GM18867 (cell line): ENCODE data around the gene MCRIP2.
"Not testable (repeated sequence)": the region's sequence is repeated elsewhere in the genome, so short reads cannot be mapped to it uniquely, and the experiment has no call there.

Experiments
- ATAC-seq: cut with Tn5 transposase; IDR thresholded peaks from one replicate; pipeline ENCODE4 v1.9.1; 2021; ENCODE audit warnings: mild to moderate bottlenecking, moderate library complexity; ENCODE audit not compliant: unreplicated experiment

MCRIP2 gene

DNA sequence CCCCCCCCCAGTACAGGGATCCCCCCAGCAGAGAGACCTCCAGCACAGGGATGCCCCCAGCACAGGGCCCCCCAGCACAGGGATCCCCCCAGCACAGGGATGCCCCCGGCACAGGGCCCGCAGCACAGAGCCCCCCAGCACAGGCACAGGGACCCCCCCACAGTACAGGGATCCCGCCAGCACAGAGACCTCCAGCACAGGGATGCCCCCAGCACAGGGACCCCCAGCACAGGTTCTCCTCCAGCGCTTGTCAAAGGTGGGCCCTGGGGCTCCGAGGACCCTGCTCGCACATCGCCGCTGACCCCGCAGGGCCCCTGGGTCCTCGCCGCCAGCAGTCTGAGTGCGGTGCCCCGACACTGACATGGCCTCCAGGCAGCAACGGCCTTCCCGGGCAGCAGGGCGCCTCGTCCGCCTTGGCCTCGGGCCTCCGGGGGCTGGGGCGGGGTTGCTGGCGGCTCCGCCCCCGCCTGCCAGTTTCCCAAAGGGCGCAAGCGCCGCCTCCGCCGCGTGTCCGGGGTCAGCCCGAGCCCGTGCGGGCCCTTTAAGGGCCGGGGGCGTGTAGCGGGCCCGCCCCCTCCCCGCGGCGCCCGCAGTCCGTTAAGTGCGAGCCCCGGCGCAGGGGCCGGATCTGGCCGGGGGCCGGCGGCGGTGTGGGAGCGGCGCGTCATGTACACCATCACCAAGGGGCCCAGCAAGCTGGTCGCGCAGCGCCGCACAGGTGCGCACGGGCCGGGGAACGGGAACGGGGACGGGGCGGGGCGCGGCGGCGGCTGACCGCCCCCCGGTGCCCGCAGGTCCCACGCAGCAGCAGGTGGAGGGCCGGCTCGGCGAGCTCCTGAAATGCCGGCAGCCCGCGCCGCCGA is at the start of gene MCRIP2:
Gene MCRIP2 (plus strand): TSS at position 503 of the 863 bp plus-strand sequence. CDS start 164 bp downstream, at position 667.
- ATAC-seq, result peak; percentile 45

GRCh38 chr16:591892-592517 is 49.6 kb upstream of the MCRIP2 start:
- ATAC-seq, result no peak

GRCh38 chr16:592518-593306 is 48.9 kb upstream of the MCRIP2 start:
- ATAC-seq, result no peak

DNA sequence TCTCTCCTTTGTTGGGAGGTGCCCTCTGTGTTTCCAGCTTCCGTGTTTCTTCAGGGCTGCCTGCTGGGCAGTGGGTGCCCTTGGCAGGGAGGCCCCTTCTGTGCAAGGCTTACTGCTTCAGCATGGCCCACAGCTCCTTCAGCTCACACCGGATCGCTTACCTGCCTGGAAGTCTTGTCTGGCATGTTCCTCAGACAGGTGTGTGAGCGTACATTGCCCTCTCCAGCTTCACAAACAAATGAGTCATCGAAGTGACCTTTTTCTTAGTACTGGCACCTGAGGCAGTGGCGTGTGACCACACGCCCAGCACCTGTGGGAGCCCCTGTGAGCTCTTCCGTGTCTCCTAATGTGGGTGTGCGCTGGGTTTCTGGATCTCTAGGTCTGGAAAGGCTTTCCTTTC is 48.2 kb upstream of the MCRIP2 start:
- ATAC-seq, result no peak

DNA sequence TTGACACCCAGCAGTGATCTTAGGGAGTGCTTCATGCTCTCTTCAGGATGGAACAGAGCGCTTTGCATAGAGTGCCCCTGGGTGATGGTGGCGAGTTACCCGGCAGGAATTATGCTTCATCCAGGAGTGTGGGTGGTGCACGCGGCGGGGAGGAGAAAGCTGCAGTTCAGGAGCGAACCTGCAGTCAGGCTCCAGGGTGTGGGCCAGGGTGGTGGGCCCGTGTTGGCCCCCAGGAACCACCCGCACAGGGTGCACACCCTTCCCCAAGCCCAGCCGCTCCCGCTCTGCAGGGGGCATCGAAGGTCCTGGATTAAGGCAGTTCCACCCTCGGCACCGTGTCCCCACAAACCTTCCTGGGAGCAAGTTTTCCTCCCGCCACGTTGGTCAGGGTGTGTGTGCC is 47.8 kb upstream of the MCRIP2 start:
- no peak for ATAC-seq

- ATAC-seq, result no peak
Observed at GRCh38 chr16:595094-595528, 46.5 kb upstream of the MCRIP2 start.

DNA sequence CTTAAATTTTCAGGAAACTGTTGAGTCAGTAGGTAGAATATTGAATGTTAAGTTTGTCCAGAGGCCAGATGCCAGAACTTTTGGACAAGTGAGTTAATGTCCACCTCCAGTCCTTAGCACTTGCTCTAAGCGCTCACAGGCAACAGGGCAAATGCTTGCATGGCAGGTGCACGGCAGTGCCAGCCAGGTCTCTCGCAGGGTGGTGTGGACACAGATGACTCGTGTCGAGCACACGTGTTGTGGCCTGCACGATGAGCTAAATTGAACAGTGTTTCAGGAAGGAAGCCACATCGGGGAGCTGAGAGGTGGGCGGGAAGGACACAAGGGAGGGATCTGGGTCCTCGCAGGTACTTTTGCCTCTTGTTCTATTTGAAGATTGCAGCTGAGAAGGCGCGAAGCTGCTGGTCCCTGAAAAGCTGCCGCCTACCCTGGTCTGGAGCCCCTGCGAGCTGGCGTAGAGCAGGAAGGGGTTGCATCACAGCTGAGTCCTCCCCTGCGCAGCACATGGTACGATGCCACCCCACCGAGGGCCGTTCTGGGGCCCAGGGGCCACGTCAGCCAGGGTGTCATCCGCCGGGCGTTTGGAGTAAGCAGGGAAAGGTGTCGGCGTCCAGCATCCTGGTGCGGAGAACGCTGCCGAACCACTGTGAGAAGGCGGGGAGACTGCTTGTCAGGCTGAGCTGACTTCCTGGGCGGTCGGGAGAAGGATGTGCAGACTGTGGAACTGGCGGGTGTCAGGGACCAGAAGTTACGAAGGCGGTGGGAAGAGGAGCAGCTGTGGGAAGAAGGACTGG is 45.5 kb upstream of the MCRIP2 start:
- no peak for ATAC-seq

GRCh38 chr16:596736-597060 is 44.9 kb upstream of the MCRIP2 start:
- no peak for ATAC-seq

DNA sequence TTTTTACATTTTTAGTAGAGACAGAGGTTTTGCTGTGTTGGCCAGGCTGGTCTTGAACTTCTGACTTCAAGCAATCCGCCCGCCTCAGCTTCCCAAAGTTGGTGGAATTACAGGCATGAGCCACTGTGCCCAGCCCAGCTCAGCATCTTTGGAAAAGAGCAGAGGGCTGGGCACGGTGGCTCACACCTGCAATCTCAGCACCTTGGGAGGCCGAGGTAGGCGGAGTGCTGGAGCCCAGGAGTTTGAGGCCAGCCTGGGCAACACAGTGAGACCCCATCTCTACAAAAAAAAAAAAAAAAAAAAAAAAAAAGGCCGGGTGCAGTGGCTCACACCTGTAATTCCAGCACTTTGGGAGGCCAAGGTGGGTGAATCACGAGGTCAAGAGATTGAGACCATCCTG is 44.0 kb upstream of the MCRIP2 start:
- not testable (repeated sequence) for ATAC-seq

DNA sequence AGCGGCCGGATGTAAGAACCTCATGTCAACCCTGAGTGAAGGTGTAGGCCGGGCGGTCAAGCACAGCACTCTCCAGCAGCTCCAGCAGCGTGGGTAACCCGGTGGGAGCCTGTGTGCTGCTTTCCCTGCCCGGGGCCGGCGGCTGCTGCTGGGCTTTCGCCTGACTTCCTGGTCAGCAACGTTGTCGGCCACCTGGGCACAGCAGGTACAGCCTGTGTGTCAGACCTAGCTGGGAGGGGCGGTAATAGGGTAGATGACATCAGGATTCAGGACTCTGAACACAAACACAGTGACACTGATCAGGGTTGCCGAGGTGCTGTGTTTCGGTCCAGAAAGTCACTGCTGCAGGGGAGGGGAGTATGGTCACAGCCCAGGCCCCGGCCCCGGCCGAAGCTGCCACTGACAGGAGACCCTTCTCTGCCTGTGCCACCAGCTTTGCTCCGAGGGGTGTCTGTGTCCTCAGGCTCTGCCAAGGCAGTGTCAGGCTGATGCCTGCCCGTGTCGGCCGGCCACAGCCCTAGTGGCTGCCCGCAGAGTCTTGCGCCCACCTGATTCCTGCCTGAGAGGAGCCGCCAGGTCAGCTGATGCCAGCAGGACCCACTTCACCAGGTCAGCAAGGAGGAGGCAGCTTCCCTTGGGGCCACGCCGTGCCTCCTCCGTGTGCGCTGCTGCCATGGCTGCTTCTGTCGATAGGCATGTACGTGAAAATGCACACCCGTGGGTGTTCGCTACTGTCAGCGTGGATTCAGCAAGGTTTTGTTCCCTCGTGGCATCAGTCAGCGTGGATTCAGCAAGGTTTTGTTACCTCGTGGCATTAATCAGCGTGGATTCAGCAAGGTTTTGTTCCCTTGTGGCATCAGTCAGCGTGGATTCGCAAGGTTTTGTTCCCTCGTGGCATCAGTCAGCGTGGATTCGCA is 42.5 kb upstream of the MCRIP2 start:
- no peak for ATAC-seq

GRCh38 chr16:600781-601180 is 40.8 kb upstream of the MCRIP2 start:
- no peak for ATAC-seq

- ATAC-seq, result no peak
Observed at GRCh38 chr16:603933-604332, 37.7 kb upstream of the MCRIP2 start.

DNA sequence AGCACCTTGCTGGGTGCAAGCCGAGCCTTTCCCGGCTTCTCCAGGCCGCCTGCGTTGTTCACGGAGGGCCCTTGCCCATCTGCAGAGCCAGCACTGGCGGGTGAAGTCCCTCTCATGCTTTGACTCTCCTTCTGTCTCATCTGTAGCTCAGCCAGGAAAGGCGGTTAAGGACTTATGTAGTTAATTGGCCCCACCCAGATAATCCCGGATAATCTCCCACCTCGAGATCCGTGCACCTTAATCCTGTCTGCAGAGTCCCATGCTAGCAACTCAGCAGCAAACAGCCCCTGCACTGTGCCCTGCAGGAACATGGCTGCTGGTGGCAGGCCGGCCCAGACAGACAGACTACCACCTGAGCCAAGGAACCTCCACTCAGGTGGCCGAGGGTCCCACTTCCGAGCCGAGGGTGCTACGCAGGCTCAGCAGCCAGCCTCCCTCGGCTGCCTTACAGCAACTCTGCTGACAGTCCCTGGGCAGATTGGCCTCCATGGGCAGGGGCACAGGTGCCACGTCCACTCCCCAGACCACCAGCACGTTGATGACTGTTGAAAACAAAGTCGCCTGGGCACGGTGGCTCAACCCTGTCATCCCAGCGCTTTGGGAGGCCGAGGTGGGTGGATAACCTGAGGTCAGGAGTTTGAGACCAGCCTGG is 34.8 kb upstream of the MCRIP2 start:
- no peak for ATAC-seq

GRCh38 chr16:608019-608418 is 33.6 kb upstream of the MCRIP2 start:
- no peak for ATAC-seq

- ATAC-seq, result no peak
Observed at GRCh38 chr16:609316-609715, 32.3 kb upstream of the MCRIP2 start.

DNA sequence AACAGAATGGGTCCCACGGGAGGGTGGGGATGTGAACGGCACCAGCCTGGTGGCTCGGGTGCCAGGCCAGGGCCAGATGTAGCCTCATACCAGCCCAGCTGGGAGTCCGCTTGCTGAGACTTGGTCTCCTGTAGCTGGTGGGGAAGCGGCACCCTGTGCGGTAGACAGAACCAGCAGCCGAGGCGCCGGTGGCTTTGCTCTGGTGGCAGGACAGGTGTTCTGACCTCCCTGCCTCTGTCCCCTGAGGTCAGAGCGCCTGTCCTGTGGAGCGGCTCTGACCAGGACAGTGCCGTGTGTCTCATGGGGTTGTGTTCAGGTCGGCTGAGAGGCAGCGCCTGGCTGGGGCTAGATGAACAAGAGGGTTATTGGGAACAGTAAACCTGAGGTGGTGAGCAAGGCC is 31.6 kb upstream of the MCRIP2 start:
- no peak for ATAC-seq

GRCh38 chr16:610513-611381 is 30.9 kb upstream of the MCRIP2 start:
- no peak for ATAC-seq

DNA sequence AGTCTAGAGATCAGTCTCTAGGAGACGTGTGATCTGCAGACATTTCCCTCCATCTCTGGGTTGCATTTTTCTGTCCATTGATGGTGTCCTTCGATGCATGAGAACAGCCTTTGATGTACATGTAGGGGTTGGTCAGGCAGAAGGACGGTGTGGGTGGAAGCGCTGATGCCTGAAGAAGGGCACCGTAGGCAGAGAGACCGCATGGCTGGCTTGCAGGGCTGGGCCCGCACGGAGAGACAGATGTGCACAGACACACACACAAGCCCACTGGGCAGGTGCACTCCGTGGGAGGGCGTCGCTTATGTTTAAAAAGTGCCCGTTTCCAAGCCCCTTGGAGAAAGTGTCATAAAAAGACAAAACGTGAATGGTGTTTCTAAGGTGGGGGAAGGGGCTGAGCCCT is 26.5 kb upstream of the MCRIP2 start:
- ATAC-seq, result no peak
